K562 (cell line): ENCODE measurements around the gene TENT4B.

ENCODE experiments used
- CBX8 ChIP-seq: fragments of 200-600 bp; sonication (generic); IDR thresholded peaks from 2 replicates; pipeline ENCODE4 v1.6.1; 2012; ENCODE audit warnings: borderline replicate concordance, mixed run types, low read depth, mild to moderate bottlenecking, moderate library complexity, mixed read lengths, low read length, control low read depth, inconsistent platforms; ENCODE audit not compliant: poor library complexity, severe bottlenecking; ENCODE audit errors: extremely low read depth
- E2F3 ChIP-seq: fragments of 250-450 bp; sonication (Bioruptor Pico); IDR thresholded peaks from 2 replicates; pipeline ENCODE4 v1.4.0; 2020; ENCODE audit warnings: mild to moderate bottlenecking
- FOXA3 ChIP-seq, 2 experiments: fragments of 450-650 bp in 1 of 2; sonication (generic) in 1 of 2; formaldehyde crosslinking; IDR thresholded peaks in 1 of 2; conservative IDR thresholded peaks in 1 of 2; 2 replicates each; pipeline versions ENCODE4 v1.4.0 to v1.8.0; 2020 to 2022; ENCODE audit warnings: mild to moderate bottlenecking in 2 of 2, missing genetic modification reagents in 1 of 2
- MAX ChIP-seq: sonication (generic); formaldehyde crosslinking; IDR thresholded peaks from 2 replicates; pipeline ENCODE4 v1.9.0; 2022; ENCODE audit warnings: mild to moderate bottlenecking, missing genetic modification reagents
- MTF1 ChIP-seq: fragments of 250-450 bp; sonication (Bioruptor Pico); IDR thresholded peaks from 2 replicates; pipeline ENCODE4 v1.9.0; 2021; ENCODE audit warnings: moderate library complexity, mild to moderate bottlenecking, inconsistent platforms, borderline replicate concordance
- NR2C2 ChIP-seq, 2 experiments: fragments of 200-800 bp in 1 of 2; sonication (Bioruptor generic) in 1 of 2; sonication (generic) in 1 of 2; formaldehyde crosslinking in 1 of 2; IDR thresholded peaks; 2 replicates each; pipeline versions ENCODE4 v1.6.1 to v1.8.0; 2016 to 2022; ENCODE audit warnings: mild to moderate bottlenecking in 1 of 2, missing compliant biosample characterization in 1 of 2, missing genetic modification characterization in 1 of 2, missing genetic modification reagents in 1 of 2
- POLR2A ChIP-seq: fragments of 450-650 bp; conservative IDR thresholded peaks from 2 replicates; pipeline ENCODE4 v1.6.1; 2016
- POU5F1 ChIP-seq: fragments of 150-350 bp; IDR thresholded peaks from 2 replicates; pipeline ENCODE4 v1.6.1; 2014; ENCODE audit warnings: borderline replicate concordance, low read length, low read depth, mild to moderate bottlenecking; ENCODE audit not compliant: partially characterized antibody
- RAD21 ChIP-seq, 2 experiments: fragments of 250-450 bp in 1 of 2; fragments of 450-650 bp in 1 of 2; sonication (Bioruptor Pico) in 1 of 2; formaldehyde crosslinking in 1 of 2; IDR thresholded peaks in 1 of 2; conservative IDR thresholded peaks in 1 of 2; 2 replicates each; pipeline versions ENCODE4 v1.4.0 to v1.8.0; 2020 to 2022; ENCODE audit warnings: mild to moderate bottlenecking in 2 of 2, moderate library complexity in 1 of 2
- SIN3A ChIP-seq, 2 experiments: fragments of 150-350 bp in 1 of 2; IDR thresholded peaks; 2 replicates each; pipeline ENCODE4 v1.6.1; 2011 to 2016; ENCODE audit warnings: borderline replicate concordance in 2 of 2, low read depth in 2 of 2, low read length in 2 of 2, mild to moderate bottlenecking in 2 of 2, moderate library complexity in 2 of 2; ENCODE audit not compliant: control insufficient read depth in 1 of 2
- SRF ChIP-seq, 2 experiments: fragments of 250-450, 450-650 bp in 1 of 2; sonication (Bioruptor Pico) in 1 of 2; sonication (generic) in 1 of 2; formaldehyde crosslinking; IDR thresholded peaks; 2 replicates each; pipeline versions ENCODE4 v1.5.0 to v1.5.1; 2020 to 2022; ENCODE audit warnings: mild to moderate bottlenecking in 1 of 2, missing genetic modification reagents in 1 of 2
- ZBTB17 ChIP-seq: fragments of 450-650 bp; formaldehyde crosslinking; IDR thresholded peaks from 2 replicates; pipeline ENCODE4 v1.4.0; 2020; ENCODE audit warnings: mild to moderate bottlenecking
- TF ChIP-seq, protein P1 (sequence below), 2 experiments: fragments of 450-650 bp; formaldehyde crosslinking in 1 of 2; IDR thresholded peaks; 2 replicates each; pipeline versions ENCODE4 v1.4.0 to v1.6.1; 2014 to 2020; ENCODE audit warnings: mild to moderate bottlenecking in 2 of 2, borderline replicate concordance in 1 of 2, low read depth in 1 of 2

- TF ChIP-seq SRF (CRISPR knock-in tag; IDR thresholded peaks at IDR 0.05): no peak
- TF ChIP-seq SIN3A (IDR thresholded peaks at IDR 0.05; ENCODE audit: borderline replicate concordance in 2 of 2, control insufficient read depth in 1 of 2, low read depth in 2 of 2, low read length in 2 of 2): no peak
- no peak for TF ChIP-seq MAX
- no peak for TF ChIP-seq E2F3 (CRISPR knock-in tag)
- no peak for TF ChIP-seq MTF1 (CRISPR knock-in tag)
- no peak for TF ChIP-seq RAD21 (CRISPR knock-in tag; conservative IDR thresholded peaks at IDR 0.05 in 1 of 2, IDR thresholded peaks at IDR 0.05 in 1 of 2)
- no peak for TF ChIP-seq NR2C2 (CRISPR knock-in tag; IDR thresholded peaks at IDR 0.05)
- TF ChIP-seq NR2C2 (tag; IDR thresholded peaks at IDR 0.05): no peak
- TF ChIP-seq ZBTB17 (CRISPR knock-in tag): no peak
- TF ChIP-seq POLR2A: no peak
- no peak for TF ChIP-seq CBX8
- TF ChIP-seq POU5F1: no peak
- TF ChIP-seq, protein P1, sequence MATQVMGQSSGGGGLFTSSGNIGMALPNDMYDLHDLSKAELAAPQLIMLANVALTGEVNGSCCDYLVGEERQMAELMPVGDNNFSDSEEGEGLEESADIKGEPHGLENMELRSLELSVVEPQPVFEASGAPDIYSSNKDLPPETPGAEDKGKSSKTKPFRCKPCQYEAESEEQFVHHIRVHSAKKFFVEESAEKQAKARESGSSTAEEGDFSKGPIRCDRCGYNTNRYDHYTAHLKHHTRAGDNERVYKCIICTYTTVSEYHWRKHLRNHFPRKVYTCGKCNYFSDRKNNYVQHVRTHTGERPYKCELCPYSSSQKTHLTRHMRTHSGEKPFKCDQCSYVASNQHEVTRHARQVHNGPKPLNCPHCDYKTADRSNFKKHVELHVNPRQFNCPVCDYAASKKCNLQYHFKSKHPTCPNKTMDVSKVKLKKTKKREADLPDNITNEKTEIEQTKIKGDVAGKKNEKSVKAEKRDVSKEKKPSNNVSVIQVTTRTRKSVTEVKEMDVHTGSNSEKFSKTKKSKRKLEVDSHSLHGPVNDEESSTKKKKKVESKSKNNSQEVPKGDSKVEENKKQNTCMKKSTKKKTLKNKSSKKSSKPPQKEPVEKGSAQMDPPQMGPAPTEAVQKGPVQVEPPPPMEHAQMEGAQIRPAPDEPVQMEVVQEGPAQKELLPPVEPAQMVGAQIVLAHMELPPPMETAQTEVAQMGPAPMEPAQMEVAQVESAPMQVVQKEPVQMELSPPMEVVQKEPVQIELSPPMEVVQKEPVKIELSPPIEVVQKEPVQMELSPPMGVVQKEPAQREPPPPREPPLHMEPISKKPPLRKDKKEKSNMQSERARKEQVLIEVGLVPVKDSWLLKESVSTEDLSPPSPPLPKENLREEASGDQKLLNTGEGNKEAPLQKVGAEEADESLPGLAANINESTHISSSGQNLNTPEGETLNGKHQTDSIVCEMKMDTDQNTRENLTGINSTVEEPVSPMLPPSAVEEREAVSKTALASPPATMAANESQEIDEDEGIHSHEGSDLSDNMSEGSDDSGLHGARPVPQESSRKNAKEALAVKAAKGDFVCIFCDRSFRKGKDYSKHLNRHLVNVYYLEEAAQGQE (IDR thresholded peaks at IDR 0.05; ENCODE audit: borderline replicate concordance): no peak
- TF ChIP-seq, protein P1 (CRISPR knock-in tag; IDR thresholded peaks at IDR 0.05; ENCODE audit: low read depth): no peak
- no peak for TF ChIP-seq FOXA3 (CRISPR knock-in tag; conservative IDR thresholded peaks at IDR 0.05 in 1 of 2, IDR thresholded peaks at IDR 0.05 in 1 of 2)
Measured at GRCh38 chr16:50272687-50273381, 119.7 kb downstream of the TENT4B start.
